HL-60/S4 treated with retinoic acid at 250 ng/mL for 4 days and 3 days (cell line): ENCODE measurements around the gene RWDD2A.

Experiments
- in situ Hi-C: fragments of 300-500 bp; cut with MboI; formaldehyde crosslinking; loops from 2 replicates; pipeline ENCODE4 v1.7.0; 2022; ENCODE audit warnings: low sequenced_read_pairs

Gene RWDD2A

GRCh38 chr6:83198486-83199172 is 5.5 kb downstream of the RWDD2A start:
- in situ Hi-C loops = no loop called here

- in situ Hi-C loops = no loop called here
Observed at GRCh38 chr6:83199173-83199862, 6.2 kb downstream of the RWDD2A start.

GRCh38 chr6:83199863-83200225 is 6.7 kb downstream of the RWDD2A start:
- in situ Hi-C loops = no loop called here

- in situ Hi-C loops = no loop called here
Observed at GRCh38 chr6:83202031-83202430, 8.9 kb downstream of the RWDD2A start.

GRCh38 chr6:83215131-83216047 is 22.2 kb downstream of the RWDD2A start:
- in situ Hi-C loops = loop anchor here (10.0 kb wide), 1 partner anchor 309 kb away; no protein-coding TSS in a partner anchor

GRCh38 chr6:83216806-83217205 is 23.6 kb downstream of the RWDD2A start:
- in situ Hi-C loops = loop anchor here (10.0 kb wide), 1 partner anchor 308 kb away; no protein-coding TSS in a partner anchor

- in situ Hi-C loops = loop anchor here (10.0 kb wide), 1 partner anchor 306 kb away; no protein-coding TSS in a partner anchor
Observed at GRCh38 chr6:83218646-83219045, 25.5 kb downstream of the RWDD2A start.

- in situ Hi-C loops = no loop called here
Observed at GRCh38 chr6:83220121-83220520, 27.0 kb downstream of the RWDD2A start.

- in situ Hi-C loops = no loop called here
Observed at GRCh38 chr6:83221276-83221675, 28.1 kb downstream of the RWDD2A start.

GRCh38 chr6:83221889-83222479 is 28.8 kb downstream of the RWDD2A start:
- in situ Hi-C loops = no loop called here

- in situ Hi-C loops = no loop called here
Observed at GRCh38 chr6:83226517-83226916, 33.4 kb downstream of the RWDD2A start.

- in situ Hi-C loops = no loop called here
Observed at GRCh38 chr6:83231146-83231545, 38.0 kb downstream of the RWDD2A start.

- in situ Hi-C loops = no loop called here
Observed at GRCh38 chr6:83247471-83247870, 54.3 kb downstream of the RWDD2A start.
